ENCODE measurements around the gene PARP16.

Gene PARP16

DNA sequence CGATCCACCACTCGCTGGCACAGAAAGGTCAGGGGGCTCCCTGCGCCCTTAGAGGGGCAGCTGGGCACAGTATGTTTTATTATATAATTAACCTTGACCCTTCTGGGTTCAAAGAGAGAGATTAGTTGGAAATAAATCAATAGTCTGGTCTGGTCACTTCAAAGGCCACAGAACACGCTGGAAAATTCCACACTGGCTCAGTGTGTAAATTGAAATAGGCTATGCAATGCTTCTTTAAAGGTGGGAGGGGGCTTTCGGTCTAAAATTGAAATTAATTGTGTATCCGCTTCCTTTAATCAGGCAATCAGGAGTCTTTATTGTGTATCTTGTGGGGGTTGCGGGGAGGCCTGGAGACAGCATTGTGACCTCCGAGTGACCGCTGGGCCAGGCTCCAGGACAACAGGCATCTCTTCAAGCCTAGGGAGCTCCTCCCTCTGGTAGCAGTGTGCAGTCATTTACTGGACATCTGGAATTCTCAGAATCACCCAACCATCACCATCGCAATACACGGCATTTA lies 25.8 kb upstream of the PARP16 start:
- DNase-seq (ENCODE audit: low read depth in 2 of 3, low spot score in 1 of 3), result no peak

DNA sequence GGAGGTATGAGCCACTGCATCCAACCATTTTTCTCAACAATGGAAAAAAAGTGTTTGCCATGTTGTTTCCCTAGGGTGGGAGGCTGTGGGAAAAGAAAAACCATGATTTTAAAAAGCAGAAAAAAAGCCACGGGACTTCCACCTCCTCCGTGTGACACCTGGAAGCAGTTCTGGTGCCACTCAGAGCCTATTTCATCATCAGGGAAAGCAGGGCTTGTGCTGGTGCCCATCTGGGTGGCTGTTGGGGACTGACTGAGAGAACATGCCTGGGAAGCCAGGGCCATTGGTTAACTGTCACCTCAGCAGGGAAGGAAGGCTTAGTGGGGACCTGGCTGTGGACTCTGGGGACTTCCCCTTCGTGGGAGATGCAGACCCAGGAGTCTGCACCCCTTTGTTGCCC lies 25.1 kb upstream of the PARP16 start:
- DNase-seq (ENCODE audit: low read depth in 2 of 3, low spot score in 1 of 3), result no peak

DNA sequence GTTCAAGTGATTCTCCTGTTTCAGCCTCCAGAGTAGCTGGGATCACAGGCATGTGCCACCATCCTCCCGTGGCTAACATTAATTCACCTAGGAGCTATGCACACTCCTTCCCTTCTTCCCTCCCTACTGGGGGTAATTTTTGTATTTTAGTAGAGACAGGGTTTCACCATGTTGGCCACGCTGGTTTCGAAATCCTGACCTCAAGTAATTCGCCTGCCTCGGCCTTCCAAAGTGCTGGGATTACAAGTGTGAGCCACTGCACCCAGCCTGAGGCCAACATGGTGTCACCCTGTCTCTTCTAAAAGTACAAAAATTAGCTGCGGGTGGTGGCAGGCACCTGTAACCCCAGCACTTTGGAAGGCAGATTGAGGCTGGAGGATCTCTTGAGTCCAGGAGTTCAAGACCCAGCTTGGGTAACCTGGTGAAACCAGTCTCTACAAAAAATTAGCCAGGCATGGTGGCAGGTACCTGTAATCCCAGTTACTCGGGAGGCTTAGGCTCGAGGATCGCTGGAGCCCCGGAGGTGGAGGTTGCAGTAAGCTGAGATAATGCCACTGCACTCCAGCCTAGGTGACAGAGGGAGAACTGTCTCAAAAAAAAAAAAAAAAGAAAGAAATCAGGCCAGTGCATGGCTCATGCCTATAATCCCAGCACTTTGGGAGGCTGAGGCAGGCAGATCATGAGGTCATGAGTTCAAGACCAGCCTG lies 23.9 kb upstream of the PARP16 start:
- no peak for DNase-seq (ENCODE audit: low read depth in 2 of 3, low spot score in 1 of 3)

DNA sequence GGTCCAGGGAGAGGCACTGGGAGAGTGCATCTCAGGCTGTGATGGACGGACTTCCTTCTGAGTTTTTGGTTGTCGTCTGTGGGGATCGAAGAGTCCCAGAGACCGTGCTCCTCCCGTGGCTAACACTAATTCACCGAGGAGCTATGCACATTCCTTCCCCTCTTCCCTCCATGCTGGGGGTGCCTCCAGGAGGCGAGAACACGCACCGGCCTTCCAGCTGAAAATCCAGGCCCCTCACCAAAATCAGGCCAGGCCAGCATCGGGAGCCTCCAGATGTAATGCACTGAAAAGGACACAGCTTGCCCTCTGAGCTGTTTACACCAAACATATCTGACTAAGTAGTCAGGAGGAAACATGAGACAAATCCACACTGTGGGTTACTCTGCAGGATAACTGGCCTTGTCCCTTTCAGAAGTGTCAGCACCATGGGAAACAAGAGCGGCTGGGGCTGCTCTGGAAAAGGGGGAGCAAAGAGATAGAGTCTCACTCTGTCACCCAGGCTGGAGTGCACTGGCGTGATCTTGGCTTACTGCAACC lies 23.3 kb upstream of the PARP16 start:
- DNase-seq (ENCODE audit: low read depth in 2 of 3, low spot score in 1 of 3), result no peak

DNA sequence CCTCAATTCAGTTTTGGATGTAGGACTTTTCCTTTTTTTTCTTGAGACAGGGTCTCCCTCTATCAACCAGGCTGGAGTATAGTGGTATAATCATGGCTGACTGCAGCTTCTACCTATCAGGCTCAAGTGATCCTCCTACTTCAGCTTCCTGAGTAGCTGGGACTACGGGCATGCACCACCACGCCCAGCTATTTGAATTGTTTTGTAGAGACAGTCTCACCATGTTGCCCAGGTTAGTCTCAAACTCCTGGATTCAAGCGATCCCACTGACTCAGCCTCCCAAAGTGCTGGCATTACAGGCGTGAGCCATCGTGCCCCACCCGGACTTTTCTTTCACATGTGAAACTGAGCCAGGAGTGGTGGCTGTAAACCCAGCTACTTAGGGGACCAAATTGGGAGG lies 21.3 kb upstream of the PARP16 start:
- DNase-seq (ENCODE audit: low read depth in 2 of 3, low spot score in 1 of 3), result no peak

DNA sequence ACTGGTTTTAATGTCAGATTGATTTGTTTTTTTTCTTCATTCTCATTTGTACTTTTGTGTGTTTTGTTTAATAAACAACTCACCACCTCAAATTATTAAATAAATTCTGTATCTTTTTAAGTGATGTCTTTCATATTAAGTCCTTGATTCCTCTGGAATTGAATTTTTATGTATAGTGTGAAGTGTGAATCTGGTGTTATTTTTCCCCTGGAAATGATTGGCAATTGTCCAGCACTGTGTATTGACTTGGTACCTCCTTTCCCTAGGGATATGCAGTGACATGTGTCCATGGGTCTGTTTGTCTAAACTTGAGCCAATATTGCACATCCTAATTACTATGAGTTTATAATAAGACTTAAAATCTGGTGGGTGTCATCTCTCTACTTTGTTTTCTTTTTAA lies 19.9 kb upstream of the PARP16 start:
- no peak for DNase-seq (ENCODE audit: low read depth in 2 of 3, low spot score in 1 of 3)

DNA sequence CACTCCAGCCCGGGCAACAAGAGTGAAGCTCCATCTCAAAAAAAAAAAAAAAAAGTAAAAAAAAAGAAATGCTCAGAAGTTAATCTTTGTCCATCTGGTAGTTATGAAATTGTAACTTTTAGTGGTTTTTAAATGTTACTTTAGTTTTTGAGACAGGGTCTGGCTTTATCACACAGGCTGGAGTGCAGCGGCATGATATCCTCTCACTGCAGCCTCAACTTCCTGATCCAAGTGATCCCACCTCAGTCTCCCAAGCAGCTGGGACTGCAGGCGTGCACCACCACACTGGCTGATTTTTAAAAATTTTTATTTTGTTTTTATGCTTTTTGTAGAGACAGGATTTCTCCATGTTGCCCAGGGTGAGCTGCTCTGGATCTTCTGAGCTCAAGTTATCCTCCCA lies 19.1 kb upstream of the PARP16 start:
- DNase-seq (ENCODE audit: low read depth in 2 of 3, low spot score in 1 of 3), result no peak

DNA sequence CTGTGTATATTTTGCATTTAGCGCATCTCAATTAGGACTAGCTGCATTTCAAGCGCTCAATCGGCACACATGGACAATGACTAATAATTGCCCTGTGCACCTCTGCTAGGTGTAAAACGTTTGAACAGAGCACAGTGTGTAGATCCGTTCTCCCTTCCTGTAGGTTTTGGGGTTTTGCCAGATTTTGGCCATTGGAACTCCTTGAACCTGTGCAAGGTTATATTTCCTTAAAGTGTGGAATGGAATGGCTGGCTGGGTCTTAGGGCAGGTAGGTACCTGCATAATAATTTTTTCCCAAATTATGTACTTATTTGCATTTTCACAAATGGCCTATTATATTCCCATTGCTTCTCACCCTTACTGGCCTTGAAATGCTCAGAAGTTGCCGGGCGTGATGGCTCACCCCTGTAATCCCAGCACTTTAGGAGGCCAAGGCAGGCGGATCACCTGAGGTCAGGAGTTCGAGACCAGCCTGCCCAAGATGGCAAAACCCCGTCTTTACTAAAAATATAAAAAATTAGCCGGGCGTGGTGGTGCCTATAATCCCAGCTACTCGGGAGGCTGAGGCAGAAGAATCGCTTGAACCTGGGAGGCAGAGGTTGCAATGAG lies 18.6 kb upstream of the PARP16 start:
- no peak for DNase-seq (ENCODE audit: low read depth in 2 of 3, low spot score in 1 of 3)

DNA sequence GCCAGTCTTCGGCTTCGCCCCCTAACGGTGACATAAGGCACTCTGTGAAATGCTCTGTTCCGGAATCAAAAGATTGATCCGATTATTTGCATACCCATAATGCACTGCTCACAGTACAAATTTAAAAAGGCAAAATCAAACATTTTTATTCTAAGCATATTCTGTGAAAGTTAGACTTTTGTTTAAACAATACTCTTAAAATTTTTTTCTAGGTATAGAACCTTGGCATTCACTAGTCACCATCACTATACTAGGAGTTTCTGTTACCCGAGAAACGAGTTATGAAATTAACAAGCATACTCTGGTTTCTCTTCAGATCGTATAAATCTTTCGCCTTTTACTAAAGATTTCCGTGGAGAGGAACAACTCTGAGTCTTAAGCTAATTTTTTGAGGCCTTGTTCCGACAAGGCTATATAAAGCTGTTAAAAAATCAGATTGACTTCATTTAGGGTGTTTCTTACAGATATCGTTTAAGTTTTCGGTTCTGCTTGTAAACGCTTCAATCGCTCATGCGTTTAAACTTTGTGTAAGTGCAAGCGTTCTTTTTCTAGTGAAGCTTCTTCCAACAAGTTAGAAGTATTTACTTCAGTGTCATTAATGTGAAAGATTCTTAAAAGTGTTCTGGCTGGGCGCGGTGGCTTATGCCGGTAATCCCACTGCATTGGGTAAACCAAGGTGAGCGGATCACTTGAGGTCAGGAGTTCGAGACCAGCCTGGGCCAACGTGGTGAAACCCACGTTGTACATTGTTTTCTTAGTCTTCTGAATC lies 17.9 kb upstream of the PARP16 start, which contains the start of gene RNU5B-1:
RNU5B-1 (plus strand) TSS at position 297 of the 769 bp plus-strand sequence.
- DNase-seq (ENCODE audit: low read depth in 2 of 3, low spot score in 1 of 3), result peak; percentile 78 to 86 (median 81)

DNA sequence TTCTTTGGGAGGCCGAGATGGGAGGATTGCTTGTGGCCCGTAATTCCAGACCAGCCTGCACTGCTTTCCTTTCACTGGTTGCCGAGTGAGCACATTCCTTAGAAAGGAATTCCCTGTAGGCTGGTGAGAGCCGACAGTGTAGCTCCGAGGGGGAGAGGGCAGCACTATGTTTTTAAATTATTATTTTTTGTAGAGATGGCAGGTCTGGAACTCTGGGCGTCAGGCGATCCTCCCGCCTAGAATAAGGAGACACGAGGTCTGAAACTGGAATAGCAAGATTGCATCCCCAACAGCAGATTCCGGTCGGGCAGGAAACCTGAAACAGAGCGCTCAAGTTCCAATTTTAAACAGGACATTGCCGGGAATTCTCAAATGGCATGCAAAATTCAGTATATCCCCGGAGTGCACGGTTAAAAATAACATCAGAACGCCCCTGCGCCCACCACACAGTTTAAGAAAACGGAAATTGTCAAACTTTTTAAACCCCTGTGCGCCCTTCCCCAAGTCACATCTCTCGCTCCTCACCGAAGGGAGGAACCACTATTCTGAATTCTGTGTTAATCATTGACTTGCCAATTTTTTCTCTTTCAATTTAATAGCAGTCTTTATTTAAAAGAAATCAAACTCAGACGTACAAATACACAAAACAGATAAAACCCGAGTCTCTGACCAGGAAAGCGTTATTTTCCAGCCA lies 17.2 kb upstream of the PARP16 start:
- no peak for DNase-seq (ENCODE audit: low read depth in 2 of 3, low spot score in 1 of 3)

DNA sequence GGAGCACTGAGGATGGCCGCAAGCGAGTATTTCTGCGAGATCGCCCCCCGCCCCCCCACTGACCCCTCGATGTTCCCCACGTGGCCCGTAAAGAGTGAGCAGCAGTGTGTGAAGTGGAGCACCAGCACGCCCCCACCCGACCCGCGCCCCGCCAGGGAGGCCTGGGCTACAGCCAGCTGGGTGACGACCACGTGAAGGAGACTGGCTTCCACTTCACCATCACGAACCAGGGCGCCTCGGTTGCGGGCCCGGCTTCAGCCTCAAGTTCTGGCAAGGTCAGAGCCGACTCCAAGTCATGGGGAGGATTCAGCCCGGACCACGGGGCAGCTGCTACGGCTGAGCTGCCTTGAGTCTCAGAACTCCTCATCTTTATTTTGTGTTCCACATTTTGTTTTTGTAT lies 15.4 kb upstream of the PARP16 start:
- no peak for DNase-seq (ENCODE audit: low read depth in 2 of 3, low spot score in 1 of 3)

DNA sequence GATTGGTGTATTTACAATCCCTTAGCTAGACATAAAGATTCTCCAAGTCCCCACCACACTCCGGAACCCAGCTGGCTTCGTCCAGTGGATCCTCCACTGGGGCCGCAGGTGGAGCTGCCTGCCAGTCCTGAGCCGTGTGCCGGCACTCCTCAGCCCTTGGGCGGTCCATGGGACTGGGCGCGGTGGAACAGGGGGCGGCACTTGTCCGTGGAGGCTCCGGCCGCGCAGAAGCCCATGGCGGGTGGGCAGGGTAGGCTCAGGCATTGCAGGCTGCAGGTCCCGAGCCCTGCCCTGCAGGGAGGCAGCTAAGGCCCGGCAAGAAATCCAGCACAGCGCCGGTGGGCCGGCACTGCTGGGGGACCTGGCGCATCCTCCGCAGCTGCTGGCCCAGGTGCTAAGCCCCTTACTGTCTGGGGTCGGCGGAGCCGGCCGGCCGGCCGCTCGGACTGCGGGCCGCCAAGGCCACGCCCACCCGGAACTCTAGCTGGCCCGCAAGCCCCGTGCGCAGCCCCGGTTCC lies 14.3 kb upstream of the PARP16 start:
- DNase-seq (ENCODE audit: low read depth in 2 of 3, low spot score in 1 of 3), result no peak

DNA sequence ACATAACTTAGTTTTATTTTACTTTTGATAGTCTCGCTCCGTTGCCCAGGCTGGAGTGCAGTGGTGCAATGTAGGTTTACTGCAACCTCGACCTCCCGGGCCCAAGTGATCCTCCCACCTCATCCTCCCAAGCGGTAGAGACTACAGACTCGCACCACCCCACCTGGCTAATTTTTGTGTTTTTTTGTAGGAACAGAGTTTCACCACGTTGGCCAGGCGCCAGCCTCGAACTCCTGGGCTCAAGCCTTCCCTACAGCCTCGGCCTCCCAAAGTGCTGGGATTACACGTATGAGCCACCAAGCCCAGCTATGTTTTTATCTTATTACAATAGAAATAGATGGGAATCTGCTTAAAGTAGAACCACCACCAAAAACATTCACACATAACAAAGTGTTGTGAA lies 12.0 kb upstream of the PARP16 start:
- DNase-seq (ENCODE audit: low read depth in 2 of 3, low spot score in 1 of 3), result no peak

DNA sequence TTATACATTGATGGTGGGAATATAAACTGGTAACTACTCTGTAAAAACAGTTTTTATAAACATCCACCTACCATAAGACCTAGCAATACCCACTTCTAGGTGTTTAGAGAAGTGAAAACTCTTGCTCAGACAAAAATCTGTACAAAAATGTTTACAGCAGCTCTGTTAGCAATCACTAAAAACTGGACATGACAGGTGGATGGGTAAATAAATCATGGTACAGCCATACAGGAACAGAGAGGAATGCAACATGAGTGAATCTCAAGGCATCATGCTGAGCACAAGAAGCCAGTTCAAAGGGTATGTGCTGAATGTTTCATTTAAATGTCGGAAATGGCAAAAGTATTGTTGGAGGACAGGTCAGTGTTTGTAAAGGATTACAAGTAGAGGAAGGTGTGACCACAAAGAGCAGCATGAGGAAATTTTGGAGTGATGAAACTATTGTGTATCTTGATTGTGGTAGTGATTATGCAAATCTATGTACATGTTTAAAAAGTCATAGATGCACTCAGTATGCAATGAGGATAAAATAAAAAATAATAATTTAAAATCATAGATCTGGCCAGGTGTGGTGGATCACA lies 6.3 kb upstream of the PARP16 start:
- DNase-seq (ENCODE audit: low read depth in 2 of 3, low spot score in 1 of 3), result no peak

DNA sequence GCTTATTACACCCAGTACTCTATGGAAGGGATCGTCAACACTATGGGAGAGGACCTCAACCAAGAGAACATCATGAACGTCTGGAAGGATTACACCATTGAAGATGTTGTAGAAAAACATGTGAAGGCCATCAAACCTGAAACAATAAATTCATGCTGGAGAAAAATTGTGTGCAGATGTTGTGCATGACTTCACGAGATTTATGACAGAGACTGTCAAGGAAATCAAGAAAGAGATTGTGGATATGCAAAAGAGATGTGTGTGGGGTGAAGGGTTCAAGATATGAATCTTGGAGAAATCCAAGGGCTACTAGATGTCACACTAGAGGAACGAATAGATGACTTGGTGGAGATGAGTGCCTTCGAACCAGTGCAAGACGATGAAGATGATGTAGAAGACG lies 3.5 kb upstream of the PARP16 start:
- DNase-seq (ENCODE audit: low read depth in 2 of 3, low spot score in 1 of 3), result no peak

DNA sequence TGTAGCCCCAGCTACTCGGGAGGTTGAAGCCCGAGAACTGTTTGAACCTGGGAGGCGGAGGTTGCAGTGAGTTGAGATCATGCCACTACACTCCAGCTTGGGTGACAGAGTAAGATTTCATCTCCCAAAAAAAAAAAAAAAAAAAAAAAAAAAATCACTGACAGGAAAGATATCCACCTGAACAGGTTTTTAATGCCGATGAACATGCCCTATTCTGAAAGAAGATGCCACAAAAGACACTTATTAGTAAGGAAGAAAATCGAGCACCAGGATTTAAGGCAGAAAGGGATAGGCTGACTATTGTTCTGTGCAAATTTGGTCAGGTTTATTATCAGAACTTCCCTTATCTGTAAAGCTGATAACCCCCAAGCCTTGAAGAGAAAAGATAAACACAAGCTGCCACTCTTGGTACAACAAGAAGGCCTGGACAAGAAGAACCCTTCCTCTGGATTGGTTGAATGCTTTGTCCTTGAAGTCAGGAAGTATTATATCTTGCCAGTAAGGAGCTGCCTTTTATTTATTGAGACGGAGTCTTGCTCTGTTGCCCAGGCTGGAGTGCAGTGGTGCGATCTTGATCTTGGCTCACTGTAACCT lies 2.7 kb upstream of the PARP16 start:
- DNase-seq (ENCODE audit: low read depth in 2 of 3, low spot score in 1 of 3), result no peak

DNA sequence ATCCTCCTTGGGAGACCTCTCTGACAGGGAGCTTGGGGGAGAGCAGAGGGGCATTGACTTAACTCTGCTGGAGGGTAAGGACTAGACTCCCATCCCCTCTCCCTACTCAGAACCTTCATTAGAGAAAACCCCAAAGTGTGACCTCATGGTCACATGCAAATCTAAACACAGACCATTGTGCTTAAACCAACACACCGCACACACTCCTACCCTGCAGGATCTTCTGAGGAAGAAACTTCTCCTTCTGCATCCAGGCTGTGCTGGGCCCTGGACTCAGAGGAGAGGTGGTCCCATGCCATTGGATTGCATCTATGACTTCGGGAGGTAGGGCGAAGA lies 805 bp upstream of the PARP16 start:
- no peak for DNase-seq (ENCODE audit: low read depth in 2 of 3, low spot score in 1 of 3)

DNA sequence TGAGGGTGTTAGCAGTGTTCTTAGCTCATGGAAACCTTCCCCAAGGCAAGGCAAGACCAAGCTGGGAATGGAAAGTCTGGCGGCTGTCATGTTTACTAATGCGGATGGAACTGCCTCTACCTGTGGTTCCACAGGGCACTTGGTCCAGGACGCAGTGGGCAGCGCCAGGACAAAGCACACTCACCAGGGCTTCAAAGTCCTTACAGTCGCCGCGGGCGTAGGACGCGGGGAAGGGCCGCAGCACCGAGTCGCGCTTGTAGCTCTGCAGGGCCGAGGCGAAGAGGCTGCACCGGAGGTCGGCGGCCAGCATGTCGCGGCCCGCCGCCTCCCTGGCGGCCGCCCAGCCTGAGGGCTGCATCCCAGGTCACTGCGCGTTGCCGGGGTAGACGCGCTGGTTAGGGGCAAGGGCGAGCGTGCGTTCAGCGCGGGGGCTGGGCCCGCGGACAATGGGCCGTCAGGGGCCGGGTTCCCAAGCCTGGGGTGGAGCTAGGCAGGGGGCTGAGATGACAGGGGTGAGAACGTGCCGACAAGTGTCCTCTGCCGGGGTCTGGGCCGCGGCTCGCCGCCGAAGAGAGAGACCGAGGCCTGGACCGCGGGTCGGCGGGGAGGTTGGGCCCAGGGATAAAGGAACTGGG lies 497 bp downstream of the PARP16 start:
- peak in 1 of 3 donors; percentile 11 for DNase-seq (ENCODE audit: low read depth in 2 of 3, low spot score in 1 of 3)

DNA sequence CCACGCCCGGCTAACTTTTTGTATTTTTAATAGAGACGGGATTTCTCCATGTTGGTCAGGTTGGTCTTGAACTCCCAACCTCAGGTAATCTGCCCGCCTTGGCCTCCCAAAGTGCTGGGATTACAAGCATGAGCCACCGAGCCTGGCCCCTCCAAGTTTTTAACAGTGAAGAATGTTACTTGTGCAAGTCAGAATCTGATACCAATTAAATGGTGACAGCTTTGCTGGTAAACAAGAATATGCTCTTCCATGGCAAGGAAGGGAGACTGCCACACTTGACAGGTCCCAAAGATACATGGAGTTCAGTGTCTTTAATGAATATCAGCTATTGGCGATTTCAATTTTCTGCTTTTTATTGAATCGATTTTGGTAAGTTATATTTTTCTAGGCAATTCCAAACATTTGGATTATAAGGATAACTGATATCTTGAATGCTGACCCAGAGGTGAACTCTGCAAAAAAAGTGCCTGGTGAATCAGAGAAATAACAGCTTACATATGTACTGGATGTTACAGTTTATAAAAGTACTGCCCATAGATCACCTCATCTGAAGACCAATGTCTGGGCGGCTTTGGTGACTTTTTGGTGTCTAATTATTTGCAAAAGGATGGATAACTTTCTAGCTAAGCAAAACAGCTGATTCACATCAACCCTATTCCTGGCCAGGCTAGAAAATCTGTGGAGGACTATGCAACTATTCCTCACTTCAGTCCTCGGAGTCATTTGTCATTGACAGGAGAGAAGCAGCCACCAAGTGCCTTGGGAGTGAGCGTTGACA lies 1.2 kb downstream of the PARP16 start:
- no peak for DNase-seq (ENCODE audit: low read depth in 2 of 3, low spot score in 1 of 3)
